ENCODE results near the gene FARS2.
"Not testable (repeated sequence)": the region's sequence is repeated elsewhere in the genome, so short reads cannot be mapped to it uniquely, and the experiment has no call there.

The FARS2 gene

DNA sequence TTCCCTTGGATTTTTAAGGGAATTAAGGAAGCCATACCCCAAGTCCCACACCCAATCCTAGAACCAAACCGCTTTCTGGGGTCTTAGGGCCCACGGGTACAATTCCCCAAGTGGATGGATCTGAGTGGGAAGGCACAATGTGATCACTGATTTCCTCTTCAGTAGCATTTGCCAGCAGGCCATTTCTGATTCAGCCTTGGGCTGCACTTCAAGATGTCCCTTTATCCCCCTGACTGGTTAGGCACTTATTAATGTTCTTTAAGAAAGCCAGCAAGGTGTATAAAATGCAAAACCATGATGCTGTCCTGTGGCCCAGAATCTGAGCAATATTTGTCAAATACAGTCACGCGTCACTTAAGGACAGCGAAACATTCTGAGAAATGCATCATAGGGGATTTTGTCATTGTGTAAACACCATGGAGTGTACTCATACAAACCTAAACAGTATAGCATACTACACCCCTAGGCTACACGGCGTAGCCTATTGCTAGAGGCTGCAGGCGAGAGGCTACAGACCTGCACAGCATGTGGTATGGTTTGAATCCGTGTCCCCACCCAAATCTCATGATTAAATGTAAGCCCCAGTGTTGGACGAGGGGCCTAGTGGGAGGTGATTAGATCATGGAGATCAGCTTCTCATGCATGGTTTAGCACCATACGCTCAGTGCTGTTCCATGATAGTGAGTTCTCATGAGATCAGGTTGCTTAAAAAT is 511.3 kb downstream of the FARS2 start:
- DNase-seq, result peak; percentile 69

DNA sequence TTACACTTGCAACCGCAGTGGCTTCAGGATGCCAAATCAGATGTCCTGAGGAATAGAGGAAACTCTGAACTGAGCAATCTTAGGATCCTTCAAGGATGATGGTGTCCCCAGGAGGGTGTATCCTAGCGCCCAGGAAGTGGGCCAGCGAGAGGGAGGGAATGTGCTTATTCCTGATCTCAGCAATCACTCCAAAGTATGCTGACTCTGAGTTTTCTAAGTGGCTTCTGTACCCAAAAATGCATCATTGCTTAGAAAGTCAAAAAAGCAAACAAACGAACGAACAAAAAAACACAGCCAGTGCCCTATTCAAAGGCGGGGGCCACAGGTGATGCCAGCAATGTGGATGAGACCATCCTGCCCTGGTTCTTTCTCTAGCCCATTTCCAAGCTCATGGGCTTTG is 514.8 kb downstream of the FARS2 start:
- DNase-seq, result no peak

DNA sequence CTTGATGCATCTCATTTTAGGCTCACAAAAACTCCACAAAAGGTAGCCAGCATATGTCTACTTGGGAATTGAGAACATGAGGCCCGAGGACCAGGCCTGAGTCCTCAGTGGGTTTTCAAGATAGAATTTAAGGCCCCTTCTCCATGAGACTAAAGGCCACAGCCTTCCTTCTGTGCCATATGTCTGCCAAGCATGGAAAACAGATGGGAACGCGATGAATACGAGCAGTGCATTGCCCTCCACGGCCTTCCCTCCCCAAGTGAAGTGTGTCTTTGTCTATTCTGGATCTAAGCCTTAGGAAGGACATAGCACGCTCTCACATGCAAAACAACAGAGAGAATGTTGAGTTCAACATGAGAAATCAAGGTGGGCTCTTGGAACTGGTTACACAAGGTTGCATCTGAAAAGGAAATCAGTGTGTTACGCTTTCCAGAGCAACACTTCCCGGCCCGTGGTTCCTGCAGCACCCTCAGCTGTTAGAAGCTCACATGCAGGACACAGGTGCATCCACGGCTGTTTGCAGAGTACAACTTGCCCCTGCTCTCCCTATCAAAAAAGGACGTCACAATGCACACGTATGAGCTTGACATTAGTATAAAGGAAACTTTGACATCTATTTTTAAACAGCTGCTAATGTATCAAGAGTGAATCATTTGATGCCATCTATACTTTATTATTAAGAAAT is 515.5 kb downstream of the FARS2 start:
- DNase-seq, result no peak

DNA sequence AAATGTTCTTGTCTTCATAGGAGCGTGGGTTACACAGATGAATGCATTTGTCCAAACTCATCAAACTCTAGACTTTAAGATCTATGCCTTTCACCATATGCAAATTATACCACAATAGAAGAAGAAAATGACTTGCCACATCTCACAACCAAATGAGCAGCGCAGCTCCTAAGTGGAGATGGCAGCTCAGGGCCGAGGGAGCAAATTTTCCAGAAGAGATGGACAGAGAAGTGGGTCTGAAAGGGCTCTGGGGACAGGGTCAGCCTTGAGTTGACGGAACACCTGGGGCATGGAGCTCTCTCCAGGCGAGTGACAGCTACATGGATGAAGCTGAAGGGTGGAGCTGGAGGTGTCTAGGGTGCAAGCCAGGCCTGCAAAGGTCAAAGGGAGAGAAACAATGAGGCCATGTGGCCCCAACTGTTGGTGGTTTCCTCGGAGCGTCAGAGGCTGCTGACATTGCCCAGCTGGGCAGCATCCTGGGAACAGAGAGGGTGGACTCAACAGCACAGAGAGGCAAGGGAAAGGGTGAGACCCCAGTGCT is 517.1 kb downstream of the FARS2 start:
- DNase-seq, result no peak

DNA sequence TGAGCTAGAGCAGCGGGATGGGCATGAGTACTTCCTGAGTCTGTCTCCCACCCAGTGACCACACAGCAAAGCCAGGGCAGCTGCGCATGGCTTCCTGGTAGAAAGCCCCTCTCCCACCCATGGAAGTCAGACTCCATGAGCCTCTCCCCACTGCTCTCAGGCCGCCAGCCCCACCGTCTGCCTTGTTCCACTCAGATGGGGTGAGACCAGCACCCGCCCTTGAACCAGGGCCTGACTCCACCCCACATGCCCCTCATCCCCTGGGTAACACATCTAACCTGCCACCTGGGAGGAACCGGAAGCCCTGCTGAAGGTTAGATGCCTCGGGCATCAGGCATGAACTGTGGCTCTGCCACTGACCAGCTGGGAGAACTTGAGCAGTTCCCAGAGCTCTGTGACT is 517.6 kb downstream of the FARS2 start:
- no peak for DNase-seq

DNA sequence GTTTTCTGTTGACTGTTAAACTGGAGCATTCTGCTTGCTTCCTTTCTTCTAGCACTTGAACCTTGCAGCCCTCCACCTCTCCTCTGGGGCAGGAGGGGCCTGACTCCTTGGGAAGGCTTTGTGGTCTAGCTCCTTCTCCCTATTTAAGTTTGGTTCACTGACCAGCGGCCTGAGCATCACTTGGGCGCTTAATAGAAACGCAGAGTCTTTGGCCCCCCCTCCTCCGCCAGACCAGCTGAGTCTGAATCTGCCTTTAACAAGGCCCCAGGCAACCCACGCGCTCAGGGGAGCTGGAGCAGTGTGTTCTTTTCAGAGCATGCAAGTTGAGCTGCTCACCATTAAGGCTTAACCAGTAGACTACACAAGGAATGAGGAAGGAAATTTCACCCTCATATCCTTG is 519.7 kb downstream of the FARS2 start:
- no peak for DNase-seq

DNA sequence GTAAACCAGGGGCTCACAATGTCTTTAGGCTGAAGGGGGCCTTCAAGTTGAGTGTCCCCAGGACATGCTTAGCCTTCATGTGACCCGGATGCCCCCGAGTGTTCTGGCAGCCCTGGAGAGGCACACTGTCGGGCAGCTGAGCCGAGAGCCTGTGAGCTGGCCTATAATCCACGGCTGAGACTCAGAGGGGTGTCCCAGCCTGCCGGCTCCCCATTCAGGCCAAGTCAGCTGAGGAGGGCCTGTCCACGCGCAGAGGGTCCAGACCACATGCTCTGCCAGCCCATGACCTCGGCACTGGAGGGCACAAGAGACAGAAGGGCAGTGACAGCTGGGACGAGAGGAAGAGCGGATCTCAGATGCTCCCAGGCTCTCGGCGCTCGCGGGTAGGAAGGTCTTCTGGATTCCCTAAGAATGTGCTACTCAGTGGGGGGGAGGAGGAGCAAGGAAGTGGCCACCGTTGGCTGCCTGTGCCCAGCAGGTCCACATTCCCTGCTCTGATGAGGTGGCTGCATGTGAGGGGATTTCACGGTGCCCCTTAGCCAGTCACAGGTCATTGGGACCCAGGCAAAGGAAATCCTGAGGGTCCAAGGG is 520.7 kb downstream of the FARS2 start:
- no peak for DNase-seq

DNA sequence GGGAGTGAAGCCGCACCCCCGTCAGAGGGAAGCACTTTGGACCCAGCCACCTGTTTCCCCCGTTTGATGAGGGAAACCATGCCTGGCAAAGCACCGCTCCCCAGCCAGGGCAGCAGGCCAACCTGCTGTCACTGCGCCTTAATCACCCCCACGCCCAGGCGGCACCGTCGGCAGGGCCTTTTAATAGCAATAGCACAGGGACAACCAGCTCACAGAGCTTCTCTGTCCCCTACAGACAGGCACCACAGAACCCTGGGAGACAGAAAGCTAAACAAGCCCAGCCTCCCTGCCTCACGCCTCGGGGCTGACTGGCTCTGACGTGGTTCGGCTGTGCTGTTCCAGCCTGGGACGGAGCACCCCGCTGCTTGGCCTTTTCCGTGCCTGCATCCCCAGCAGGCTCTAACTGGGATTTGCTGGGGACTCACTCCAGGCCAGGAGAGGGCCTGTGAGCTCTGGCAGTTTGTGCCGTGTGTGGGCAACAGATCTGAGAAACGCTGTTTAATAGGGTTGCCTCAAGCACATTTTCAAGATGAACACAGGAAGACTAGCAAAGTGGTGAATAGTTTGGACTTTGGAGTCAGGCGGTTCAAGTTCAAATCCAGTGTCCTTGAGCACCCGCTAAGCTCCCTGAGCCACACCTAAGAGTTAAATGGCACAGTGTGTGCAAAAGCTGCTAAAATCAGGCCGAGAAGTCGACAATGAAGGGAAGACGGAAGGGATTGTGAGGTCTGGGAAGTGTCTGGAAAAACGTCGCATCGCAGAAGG is 521.7 kb downstream of the FARS2 start:
- DNase-seq, result peak; percentile 87

DNA sequence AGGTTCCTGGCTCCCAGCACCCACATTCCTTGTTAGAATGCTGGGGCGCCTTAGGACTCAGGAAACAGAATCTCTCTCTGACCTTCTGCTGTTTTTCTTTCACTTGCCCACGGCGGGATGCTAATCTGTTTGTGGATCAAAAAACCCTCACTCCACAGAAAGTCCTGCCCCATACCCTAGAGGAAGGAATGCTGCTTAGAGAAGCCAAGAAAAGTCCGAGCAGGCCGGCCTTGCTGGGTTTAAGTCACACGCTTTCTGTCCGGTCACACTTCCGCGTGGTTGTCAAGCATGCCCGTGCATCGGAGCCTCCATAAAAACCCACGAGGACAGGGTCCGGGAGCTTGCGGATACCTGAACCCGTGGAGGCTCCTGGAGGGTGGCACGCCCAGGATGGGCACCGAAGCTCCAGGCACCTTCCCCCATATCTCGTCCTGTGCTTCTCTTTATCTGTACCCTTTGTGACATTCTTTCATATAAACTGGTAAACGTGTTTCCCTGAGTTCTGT is 522.3 kb downstream of the FARS2 start:
- no peak for DNase-seq

DNA sequence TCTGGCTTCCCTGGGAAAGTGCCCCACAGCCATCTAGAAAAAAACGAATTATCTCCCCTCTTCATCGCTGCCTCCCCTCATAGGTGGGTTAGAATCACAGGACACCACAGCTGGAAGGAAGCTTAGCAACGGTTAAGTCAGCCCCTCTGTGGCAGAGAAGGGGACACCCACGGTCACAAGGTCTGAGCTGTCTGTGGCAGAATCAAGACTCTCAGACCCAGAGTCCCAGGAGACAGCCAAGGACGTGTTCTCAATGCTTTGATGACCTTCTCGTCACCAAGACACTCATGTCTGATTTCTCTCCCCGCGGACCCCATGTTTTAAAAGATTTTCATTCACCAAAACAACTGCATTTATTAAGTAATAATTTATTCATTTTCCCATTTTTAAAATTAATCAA is 523.9 kb downstream of the FARS2 start:
- no peak for DNase-seq

DNA sequence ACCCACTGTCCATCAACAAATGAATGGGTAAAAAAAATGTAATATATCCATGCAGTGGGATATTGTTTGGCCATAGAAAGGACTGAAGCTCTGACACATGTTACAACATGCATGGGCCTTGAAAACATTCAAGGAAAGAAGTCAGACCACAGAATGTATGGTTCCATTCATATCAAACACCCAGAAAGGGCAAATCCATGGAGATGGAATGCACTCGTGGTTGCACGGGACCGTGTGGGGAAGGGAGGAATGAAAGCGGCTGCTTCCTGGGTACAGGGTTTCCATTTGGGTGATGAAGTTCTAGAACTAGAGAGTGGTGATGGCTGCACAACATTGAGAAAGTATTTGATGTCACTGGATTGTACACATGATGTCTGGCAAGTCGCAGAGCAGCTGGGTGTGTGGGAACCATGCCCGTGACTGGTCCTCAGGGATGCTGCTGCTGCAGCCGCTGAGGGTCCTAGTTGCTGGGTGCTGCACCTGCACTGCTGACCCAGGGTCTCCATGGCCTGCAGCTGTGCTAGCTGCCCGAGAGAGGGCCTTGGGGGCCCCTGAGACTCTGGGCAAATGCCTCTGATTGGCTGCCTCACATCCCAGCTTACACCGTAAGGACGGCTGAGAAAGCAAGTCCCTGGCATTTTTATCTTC is 525.1 kb downstream of the FARS2 start:
- DNase-seq, result no peak

DNA sequence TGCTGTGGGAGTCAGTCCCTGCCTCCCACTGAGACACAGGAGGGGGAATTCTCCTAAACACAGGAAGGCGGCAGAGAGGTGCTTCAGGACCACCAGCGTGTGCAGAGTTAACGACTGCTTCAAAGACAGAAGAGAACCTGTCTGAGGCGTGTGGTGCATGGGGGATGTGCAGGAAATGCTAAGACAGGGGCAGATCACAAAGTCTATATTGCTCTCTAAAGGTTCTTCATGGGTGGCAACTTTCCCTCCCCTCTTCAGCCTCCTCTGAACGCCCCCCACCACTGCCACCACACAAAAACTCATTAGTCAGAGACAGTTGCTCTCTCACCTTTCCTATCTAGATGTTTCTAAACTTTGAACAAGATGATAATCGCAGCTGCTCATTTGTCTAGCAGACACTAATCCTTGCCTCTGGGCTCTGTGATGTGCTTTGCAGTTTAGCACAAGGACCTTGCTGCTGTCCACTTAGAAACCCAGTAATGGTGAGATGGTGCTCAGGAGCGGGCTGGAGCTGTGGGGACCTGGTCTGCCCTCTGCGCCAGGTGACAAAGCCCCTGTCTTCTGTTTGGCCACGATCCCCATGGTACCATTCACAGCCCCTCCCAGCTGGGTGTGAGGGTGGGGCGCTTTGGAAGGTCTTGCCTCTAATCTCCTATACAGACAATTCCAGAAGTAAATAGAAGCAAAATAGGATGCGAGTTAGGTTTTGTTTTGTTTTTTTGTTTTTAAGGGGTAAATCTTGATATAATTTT is 525.8 kb downstream of the FARS2 start:
- no peak for DNase-seq

DNA sequence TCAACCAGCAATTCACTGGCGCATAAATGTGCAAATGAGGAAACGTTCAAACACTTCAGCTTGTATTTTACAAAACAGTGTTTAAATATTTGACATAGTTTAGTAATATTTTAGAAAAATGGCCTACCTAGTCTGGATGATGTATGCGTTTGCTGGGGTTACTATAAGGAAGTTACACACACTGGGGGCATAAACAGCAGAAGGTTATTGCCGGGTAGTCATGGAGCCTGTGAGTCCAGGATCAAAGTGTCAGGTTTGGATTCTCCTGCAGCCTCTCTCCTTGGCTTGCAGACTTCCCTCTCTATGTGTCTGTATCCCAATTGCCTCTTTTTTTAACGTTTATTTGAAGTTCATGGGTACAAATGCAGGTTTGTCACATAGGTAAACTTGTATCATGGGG is 528.1 kb downstream of the FARS2 start:
- not testable (repeated sequence) for DNase-seq

DNA sequence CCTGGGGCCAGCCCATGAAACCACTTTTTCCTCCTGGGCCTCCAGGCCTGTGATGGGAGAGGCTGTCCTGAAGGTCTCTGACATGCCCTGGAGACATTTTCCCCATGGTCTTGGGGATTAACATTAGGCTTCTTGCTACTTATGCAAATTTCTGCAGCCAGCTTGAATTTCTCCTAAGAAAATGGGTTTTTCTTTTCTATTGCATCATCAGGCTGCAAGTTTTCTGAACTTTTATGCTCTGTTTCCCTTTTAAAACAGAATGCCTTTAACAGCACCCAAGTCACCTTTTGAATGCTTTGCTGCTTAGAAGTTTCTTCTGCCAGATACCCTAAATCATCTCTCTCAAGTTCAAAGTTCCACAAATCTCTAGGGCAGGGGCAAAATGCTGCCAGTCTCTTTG is 535.2 kb downstream of the FARS2 start:
- not testable (repeated sequence) for DNase-seq

DNA sequence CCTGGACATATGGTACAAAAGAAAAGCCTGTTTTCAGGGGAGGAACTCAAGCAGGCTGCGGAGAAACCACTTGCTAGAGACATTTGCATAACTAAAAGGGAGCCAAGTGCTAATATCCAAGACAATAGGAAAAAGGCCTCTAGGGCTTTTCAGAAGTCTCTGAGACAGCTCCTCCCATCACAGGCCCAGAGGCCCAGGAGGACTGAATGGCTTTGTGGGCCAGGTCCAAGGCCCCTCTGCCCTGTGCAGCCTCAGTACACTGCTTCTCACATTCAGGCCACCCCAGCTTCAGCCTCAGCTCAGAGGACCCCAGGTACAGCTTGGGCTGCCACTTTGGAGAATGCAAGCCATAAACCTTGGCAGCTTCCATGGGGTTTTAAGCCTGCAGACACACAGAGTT is 545.1 kb downstream of the FARS2 start:
- not testable (repeated sequence) for DNase-seq

DNA sequence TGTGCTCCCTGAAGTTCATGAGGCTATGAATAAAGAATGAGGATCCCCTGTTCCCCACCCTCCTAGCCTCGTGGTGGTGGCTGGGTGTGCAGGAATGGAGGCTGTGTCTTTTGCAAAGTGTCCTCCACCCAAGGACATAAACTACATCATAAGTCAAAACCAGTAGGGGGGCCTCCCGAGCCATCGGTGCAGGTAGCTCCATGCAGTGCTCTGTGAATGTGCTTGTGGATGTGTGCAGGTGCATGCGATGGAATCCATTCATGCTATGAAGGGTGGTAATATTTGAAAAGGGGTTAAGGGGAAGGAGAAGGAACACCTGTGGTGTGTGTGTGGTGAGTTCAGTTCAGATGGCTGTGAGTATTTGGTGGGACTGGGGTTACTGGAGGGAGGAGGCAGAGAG is 548.1 kb downstream of the FARS2 start:
- no peak for DNase-seq

DNA sequence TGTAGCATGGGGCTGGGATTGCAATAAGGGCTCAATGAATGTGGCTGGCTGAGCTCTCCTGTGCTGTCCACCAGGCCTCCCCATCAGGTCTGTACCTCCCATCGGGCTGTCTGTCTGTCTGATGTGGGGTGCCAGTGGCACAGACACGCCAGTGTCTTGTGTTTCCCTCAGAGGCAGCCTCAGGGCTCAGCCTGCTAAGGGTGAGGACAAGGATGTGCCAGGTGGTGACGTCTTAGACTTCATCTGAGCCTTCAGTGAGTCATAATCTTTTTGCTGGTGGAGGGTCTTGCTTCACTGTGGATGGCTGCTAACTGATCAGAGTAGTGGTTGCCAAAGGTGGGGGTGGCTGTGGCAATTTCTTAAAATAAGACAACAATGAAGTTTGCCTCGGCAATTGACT is 550.7 kb downstream of the FARS2 start:
- DNase-seq, result no peak

DNA sequence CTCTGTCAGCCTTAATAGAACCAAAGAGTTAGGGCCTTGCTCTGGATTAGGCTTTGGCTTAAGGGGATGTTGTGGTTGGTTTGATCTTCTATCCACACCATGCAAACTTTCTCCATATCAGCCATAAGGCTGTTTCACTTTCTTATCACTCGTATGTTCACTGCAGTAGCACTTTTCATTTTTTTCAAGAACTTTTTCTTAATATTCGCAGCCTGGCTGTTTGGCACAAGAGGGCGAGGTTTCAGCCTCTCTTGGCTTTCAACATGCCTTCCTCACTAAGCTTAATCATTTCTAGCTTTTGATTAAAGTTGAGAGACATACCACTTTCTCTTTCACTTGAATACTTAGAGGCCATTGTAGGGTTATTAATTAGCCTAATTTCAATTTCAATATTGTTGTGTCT is 552.3 kb downstream of the FARS2 start:
- no peak for DNase-seq

DNA sequence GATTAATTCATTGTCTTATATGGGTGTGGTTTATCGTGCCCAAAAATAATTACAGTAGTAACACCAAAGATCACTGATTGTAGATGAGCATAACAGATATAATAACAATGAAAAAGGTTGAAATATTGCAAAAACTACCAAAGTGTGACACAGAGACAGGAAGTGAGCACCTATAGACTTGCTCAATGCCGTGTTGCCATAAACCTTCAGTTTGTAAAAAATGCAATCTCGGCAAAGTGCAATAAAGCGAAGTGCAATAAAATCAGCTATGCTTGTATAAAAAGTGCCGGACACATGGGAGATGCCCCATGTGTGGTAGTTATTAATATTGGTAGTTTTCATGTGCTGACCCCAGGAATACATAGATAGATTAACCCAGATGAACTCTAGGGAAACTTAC is 552.8 kb downstream of the FARS2 start:
- no peak for DNase-seq

DNA sequence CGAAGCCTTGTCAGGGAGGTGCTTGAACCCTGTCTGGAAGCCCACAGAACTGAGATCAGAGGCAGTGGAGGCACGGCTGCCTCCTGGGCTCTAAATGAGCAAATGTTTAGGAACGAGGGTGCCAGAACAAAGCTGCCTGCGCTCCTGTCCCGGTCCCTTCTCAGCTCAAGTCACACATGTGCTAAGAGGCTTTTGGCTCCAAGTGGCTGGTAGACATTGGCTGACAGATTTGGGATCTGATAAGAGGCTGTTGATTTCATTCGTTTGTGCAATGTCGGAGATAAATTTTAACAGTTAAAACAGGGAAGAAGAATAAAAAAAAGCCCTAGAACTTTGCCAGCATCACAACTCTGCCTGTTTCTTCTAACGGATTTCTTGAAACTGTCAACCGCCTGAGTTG is 553.6 kb downstream of the FARS2 start:
- no peak for DNase-seq

DNA sequence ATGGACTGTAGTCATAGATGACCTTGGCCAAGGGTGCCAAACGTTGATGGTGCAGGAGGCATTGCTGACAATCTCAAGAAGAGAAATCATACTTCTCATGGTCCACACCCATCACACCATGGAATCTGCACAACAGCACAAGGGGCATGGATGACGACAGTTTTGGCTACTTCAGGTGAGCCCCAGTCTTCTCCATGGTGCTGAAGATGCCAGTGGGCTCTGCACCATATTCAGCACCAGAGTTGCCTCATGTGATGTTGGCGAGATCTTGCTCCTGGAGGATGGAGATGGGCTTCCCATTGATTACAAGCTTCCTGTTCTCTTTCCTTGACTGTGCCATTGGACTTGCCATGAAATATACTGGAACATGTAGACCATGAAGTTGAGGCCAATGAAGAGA is 556.6 kb downstream of the FARS2 start:
- no peak for DNase-seq

DNA sequence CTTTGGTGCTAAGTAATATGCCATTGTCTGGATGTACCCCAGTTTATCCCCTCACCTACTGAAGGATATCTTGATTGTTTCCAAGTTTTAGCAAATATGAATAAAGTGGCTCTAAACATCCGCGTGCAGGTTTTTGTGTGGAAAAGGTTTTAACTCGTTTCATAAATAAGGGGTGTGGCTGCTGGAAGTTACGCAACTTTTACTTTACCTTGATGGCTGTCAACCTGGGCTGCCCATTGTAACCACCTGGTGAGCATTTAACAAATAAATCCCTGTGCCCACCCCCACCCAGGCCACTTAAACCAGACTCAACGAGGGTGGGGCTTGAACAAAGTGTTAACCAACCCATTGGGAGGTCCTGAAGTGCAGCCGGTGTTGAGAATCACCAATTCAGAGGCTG is 557.6 kb downstream of the FARS2 start:
- no peak for DNase-seq

Data from NCI-H2029 (cell line).